ENCODE results near the gene FYN. TPM values are rescaled to one million over a fixed set of nuclear protein-coding genes. Genes with fewer than 3 reads are reported as not detected.
A peak's percentile ranks its signal among the peaks of the same experiment; 100 is the strongest.

Gene FYN
- total RNA-seq, 1 experiment from 2014 or later = 18.5 TPM

GRCh38 chr6:111632468-111633247, 240.6 kb downstream of the FYN start (continued):
- TF ChIP-seq MAX (IDR thresholded peaks at IDR 0.05) = no peak
- TF ChIP-seq ZNF274 (IDR thresholded peaks at IDR 0.05; ENCODE audit: low read depth, low read length) = no peak
- TF ChIP-seq EZH2 (IDR thresholded peaks at IDR 0.05) = no peak

- peak overlapping the region; percentile 10; the same call in 1 of the 2 replicates for H3K4me2 ChIP-seq (ENCODE audit: low read length)
- DNase-seq (ENCODE audit: low read depth, low spot score) = no peak
- ChIA-PET POLR2A (no interaction called here), CTCF (interaction anchor here (0.6 kb wide), 1 partner anchor 13 kb away, joined by 3 read pairs; no protein-coding TSS in a partner anchor), RAD21 (ENCODE audit: low non-redundant PET in 1 of 2, low total read pairs in 2 of 2, uncharacterized antibody in 2 of 2, unreplicated experiment in 2 of 2) (no interaction called here)
- TF ChIP-seq CTCF (IDR thresholded peaks at IDR 0.05 in 2 of 3, conservative IDR thresholded peaks at IDR 0.05 in 1 of 3; ENCODE audit: borderline replicate concordance in 1 of 3, insufficient read depth in 1 of 3, low read depth in 2 of 3, low read length in 2 of 3) (no peak), ZFX (IDR thresholded peaks at IDR 0.05) (0 out of 2 replicates have a peak, but pooled peaks have one; percentile 14)
- peak; percentile 69 for ATAC-seq
- no peaks in the 10 kb centered on the region for H3K79me2 ChIP-seq (ENCODE audit: insufficient read depth, low read length)
- H3K9me2 ChIP-seq (ENCODE audit: insufficient read depth) = no peaks in the 10 kb centered on the region
- H3K27ac ChIP-seq (ENCODE audit: low read depth, low read length) = no peak overlapping the region
- no peak overlapping the region for H3K9ac ChIP-seq (ENCODE audit: low read length)
- intact Hi-C loops (cut with micrococcal nuclease) = no loop called here
- no peaks in the 10 kb centered on the region for H3K9me3 ChIP-seq (ENCODE audit: control insufficient read depth in 1 of 2, insufficient read depth in 1 of 2, low read depth in 1 of 2, low read length in 2 of 2)
- peak overlapping the region; percentile 35 for H2AFZ ChIP-seq (ENCODE audit: low read depth, low read length, poor library complexity, severe bottlenecking)
- no TSS peak for BruUV-seq (replicated peaks)
- no peak overlapping the region for H3K4me3 ChIP-seq (replicated peaks in 1 of 2; ENCODE audit: low read depth in 1 of 2, low read length in 2 of 2)
- no peaks in the 10 kb centered on the region for H3K36me3 ChIP-seq (ENCODE audit: control insufficient read depth in 1 of 2, insufficient read depth in 2 of 2, low read length in 2 of 2)
- H3K27me3 ChIP-seq (ENCODE audit: insufficient read depth, low read length) = no peaks in the 10 kb centered on the region
- peaks cover 10% of the 10 kb centered on the region in 2 experiments; a peak in 3 of 4 replicates for H3K4me1 ChIP-seq (ENCODE audit: control insufficient read depth in 1 of 2, insufficient read depth in 2 of 2, low read length in 2 of 2)
- H4K20me1 ChIP-seq (ENCODE audit: insufficient read depth) = no peaks in the 10 kb centered on the region
Observed at GRCh38 chr6:111631903-111632460, 241.3 kb downstream of the FYN start.
